GM20431 (cell line): ENCODE measurements around the gene FEM1A.
"Not testable (repeated sequence)": the region's sequence is repeated elsewhere in the genome, so short reads cannot be mapped to it uniquely, and the experiment has no call there.

Experiments used
- in situ Hi-C: fragments of 300-500 bp; cut with MseI, MboI; formaldehyde crosslinking; loops from one replicate; pipeline ENCODE4 v1.15.0; 2020; ENCODE audit warnings: low sequenced_read_pairs; ENCODE audit not compliant: unreplicated experiment

The FEM1A gene

GRCh38 chr19:4791183-4792018 lies at the start of gene FEM1A:
Gene FEM1A, plus strand, starts transcription at chr19:4791734. Its CDS starts 121 bp downstream, at chr19:4791855.
- in situ Hi-C loops, result no loop called here

- in situ Hi-C loops, result no loop called here
Measured at GRCh38 chr19:4742723-4743646, 48.5 kb upstream of the FEM1A start.

- in situ Hi-C loops, result no loop called here
Measured at GRCh38 chr19:4744451-4745174, 46.9 kb upstream of the FEM1A start.

DNA sequence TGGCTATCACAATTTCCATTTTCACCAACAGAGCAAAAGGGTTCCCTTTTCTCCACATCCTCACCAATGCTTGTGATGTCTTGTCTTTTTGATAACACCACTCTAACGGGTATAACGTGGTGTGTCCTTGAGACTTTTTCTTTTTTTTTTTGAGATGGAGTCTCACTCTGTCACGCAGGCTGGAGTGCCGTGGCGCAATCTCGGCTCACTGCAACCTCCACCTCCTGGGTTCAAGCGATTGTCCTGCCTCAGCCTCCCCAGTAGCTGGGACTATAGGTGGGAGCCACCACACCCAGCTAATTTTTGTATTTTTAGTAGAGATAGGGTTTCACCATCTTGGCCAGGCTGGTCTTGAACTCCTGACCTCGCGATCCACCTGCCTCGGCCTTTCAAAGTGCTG lies 46.4 kb upstream of the FEM1A start:
- in situ Hi-C loops, result not testable (repeated sequence)

DNA sequence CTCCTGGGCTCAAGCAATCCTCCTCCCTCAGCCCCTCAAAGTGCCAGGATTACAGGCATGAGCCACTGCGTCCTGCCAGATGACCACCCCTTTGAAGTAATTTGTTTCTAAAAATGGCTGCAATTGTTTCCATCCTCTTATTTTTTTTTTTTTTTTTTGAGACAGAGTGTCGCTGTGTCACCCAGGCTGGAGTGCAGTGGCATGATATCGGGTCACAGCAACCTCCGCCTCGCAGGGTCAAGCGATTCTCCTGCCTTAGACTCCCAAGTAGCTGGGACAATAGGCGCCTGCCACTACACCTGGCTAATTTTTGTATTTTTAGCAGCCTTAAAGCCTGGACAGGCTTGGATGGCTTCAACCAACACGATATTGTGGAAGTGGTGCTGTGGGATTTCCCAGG lies 45.5 kb upstream of the FEM1A start:
- in situ Hi-C loops, result no loop called here

DNA sequence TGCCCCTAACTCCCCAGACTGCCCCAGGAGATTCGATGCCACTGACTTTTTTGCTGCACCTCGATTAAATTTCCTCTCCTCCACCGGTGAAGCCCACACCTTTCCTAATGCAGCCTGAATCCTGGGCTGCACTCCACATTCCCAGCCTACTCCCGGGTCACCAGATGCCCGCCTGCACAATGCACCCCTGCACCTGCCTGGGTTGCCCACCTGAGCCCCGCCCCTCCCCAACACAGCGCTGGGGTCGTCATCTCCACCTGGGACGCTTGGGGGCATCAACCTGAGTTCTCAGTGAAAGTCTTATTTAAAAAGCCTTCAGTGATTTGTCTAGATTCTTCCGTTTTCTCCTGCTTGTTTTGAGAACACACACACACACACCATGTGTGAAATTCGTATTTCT lies 43.3 kb upstream of the FEM1A start:
- in situ Hi-C loops, result no loop called here

GRCh38 chr19:4748589-4748988 lies 42.9 kb upstream of the FEM1A start:
- in situ Hi-C loops, result no loop called here

DNA sequence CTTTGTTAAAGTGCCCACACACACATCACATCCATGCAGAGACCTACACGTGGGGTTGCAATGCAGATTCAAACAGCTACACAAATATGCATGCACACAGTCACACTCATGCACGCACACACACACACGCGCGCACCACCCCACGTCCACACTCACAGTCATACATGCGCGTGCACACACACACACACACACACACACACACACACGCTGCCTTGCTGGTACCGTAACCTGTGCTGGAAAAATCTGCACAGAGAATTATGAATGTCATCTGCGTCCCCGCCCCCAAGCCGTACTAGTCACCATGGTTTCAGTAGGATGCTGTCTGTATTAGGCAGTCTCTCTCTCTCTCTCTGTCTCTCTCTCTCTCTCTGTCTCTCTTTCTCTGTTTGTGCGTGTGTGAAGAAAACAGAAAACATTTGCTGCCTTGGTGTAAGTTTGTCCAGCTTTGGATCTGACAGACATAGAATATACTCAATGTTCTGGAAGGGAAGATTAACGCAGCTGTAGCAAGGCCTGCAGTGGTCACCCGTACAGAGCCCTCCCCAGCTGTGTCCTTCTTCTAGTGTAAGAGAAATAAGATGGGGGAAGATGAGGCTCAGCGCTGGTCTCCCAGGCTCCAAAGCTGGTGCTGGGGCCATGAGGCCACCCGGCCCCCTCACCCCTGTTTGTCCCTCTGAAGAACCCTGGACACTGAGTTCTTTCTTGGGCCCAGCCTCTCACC lies 41.5 kb upstream of the FEM1A start:
- in situ Hi-C loops, result no loop called here

DNA sequence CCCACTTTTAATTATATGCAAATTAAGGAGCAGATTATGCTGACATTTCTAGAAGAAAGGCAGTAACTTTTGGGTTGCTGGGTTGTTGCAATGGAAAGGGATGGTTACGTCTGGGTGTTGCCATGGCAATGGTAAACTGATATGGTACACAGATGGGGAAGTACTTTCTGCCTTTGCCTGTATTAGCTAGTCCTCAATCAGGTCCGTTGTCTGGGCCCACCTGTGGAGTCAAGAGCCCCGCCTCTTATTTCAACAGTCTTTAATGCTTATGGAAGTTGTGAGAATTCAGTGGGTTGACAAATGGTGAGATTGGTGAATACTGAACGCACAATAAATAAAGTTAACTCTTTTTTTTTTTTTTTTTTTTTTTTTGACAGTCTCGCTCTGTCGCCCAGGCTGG lies 37.3 kb upstream of the FEM1A start:
- in situ Hi-C loops, result no loop called here

DNA sequence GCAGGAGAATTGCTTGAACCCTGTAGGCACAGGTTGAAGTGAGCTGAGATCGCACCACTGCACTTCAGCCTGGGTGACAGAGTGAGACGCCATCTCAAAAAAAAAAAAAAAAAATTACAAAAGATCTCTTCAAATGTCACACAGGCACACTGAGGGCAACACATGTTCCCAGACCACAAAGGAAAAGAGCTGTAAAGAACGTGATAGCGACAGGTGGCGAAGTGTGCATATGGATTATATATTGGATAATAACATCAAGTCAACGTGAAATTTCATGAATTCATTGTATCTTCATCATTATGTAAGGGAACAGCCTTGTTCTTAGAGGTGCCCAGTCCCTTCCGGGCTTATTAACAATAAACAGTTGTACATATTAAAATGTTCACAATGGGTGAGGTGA lies 36.1 kb upstream of the FEM1A start:
- in situ Hi-C loops, result no loop called here

DNA sequence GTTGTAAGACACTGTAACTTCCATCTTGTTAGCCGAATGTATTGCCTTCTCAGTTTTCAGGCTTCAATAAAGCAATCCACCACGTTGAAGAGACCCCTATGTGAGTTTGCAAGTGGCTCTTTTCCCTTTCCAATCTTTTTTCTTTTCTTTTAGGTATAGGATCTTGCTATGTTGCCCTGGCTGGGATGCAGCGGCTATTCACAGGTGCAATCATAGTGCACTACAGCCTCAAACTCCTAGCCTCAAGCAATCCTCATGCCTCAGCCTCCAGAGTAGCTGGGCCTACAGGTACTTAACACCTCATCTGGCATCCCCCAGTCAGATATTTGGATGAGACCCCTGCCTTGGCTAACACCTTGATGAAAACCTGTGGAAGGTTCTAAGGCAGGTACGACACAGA lies 33.5 kb upstream of the FEM1A start:
- in situ Hi-C loops, result no loop called here

DNA sequence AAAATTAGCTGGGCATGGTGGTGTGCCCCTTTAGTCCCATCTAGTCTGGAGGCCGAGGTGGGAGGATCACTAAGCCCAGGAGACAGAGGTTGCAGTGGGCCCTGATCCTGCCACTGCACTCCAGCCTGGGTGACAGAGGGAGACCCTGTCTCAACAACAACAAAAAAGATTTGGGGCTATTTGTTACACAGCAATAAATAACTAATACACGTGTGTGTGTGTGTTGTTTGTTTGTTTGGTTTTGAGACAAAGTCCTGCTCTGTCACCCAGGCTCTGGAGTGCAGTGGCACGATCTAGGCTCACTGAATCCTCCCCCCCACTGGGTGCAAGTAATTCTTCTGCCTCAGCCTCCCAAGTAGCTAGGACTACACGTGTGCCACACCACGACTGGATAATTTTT lies 32.9 kb upstream of the FEM1A start:
- in situ Hi-C loops, result no loop called here

DNA sequence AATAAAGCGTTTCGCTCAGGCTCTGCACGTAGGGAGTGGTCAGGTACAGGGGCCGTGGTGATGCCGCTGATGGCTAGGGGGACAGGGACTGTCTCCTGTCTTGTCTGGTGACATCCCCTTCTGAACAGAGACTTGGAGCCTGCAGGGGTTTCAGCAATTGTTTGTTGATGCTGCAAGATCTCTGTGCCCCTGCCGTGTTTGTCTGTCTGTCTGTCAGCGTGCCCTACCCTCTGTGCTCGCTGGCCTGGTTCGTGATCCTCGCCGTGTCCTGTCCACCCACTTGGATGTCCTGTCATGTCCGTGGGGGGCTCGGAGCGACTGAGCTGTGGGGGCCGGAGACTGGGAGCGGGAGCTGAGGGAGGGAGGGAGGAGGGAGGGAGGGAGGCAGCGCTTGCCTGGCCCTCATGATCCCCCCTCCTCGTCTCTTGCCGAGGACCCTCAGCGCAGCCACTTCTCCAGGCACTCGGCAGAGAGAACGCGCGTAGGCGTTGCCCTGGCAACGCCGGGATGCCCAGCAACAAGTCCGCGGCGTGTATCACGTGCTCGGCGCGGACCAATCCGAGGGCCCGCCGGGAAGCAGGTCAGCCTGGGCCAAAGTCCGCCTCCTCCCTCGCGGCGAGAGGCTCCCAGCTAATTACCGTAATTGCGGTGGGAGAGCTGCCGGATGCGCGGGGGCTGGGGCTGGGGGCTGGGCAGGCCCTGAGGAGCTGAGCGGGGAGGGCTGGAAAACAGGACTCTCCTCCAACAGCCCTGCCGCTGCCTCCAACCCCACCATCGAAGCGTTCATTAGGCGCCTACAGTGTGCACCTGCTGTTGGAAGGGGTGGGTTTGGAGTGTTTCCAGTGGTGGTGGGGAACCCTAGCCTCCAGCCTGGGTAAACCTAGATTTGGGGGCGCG lies 31.9 kb upstream of the FEM1A start:
- in situ Hi-C loops, result no loop called here

DNA sequence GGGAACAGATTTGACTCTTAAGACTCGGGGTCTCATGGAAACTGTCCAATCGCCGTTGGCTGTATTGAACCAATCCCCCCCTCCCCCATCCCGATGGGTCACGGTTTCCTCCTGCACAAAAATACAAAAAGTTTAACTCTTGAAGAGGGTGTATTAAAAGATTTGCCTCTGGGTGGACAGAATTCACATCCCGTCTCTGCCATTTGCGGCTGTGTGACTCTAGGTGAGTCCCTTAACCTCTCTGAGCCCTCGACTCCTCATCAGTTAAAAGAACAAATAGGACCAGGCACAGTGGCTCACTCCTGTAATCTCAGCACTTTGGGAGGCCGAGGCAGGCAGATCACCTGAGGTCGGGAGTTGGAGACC lies 31.3 kb upstream of the FEM1A start:
- in situ Hi-C loops, result no loop called here

GRCh38 chr19:4763021-4763420 lies 28.5 kb upstream of the FEM1A start:
- in situ Hi-C loops, result no loop called here

GRCh38 chr19:4764393-4764660 lies 27.2 kb upstream of the FEM1A start:
- in situ Hi-C loops, result no loop called here

DNA sequence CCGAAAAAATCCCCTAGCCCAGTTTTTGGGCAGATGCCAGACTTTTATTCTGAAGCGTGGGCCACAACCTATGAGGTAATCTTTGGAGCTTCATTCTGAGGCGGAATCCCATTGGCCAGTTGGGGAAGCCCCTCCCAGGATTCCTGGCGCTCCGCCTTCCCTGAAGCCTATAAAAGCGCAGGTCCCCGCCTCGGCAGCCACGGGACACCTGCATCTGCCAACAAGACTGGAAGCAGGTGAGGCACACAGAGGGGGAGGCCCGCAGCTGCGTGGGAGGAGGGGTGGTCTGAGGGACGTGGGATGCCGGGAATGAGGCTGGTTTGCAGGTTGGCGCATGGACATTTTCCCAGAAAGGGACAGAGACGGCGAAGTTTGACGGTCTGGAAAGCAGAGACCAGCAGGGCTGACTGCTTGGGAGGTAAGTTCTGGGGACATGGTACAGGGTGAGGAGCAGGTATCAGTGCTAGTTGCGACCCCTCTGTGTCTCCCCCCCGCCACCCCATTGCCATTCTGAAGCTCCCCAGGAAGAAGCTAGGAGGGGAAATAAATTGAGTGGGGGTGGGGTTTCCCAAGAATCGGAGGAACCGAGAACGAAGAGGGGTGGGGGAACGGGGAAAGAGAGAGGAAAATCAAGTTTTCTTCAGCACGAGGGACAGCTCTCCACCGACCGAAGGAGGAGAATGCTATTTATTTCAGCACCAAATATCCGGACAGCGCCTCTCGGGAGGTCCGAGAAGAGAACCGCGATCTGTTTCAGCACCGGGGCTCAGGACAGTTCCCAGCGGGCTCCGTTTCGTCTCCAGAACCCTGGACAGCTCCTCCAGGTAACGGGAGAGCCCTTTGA lies 22.4 kb upstream of the FEM1A start:
- in situ Hi-C loops, result no loop called here

DNA sequence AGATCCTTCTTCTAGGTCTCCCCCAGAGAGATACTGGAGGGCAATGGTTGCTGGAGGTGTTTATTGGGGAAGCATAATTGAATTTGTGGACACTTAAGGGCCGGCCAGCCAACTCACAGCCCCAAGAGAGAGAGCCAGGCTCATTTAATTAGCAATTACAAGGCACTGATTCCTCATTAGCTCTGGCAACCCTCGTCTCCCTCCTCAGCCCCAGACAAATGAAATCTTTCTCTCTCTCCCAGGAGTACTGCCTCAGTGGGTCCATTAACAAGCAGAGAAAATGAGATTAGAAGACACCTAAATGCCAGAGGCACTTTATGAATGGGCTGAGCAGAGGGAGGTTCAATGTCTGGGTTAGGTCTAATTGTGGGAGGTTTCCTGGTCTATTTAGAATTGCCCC lies 19.0 kb upstream of the FEM1A start:
- in situ Hi-C loops, result no loop called here
